Fibroblast of villous mesenchyme (primary cell): ENCODE data around the gene JAK1. TPM values are rescaled to one million over a fixed set of nuclear protein-coding genes. Genes with fewer than 3 reads are reported as not detected.

ENCODE experiments used
- DNase-seq: peaks from one replicate; pipeline ENCODE4 v3.0.0-alpha.2; 2010; ENCODE audit warnings: low read depth
- H3K4me3 ChIP-seq: 2 replicates; pipeline ENCODE4 v1.5.1; 2011; ENCODE audit warnings: low read depth, mild to moderate bottlenecking, low read length
- total RNA-seq: library from RNA; depleted of rRNA; stranded (reverse); fragments of >200 nt; gene quantifications from 2 replicates; pipeline ENCODE4 v1.2.3, GENCODE V29; 2012
- TF ChIP-seq, protein P1 (sequence below): IDR thresholded peaks from 2 replicates; pipeline ENCODE4 v1.5.1; 2012; ENCODE audit warnings: low read depth, mild to moderate bottlenecking, low read length; ENCODE audit not compliant: insufficient read depth

Gene JAK1
- total RNA-seq, 1 donor: 125 TPM

DNA sequence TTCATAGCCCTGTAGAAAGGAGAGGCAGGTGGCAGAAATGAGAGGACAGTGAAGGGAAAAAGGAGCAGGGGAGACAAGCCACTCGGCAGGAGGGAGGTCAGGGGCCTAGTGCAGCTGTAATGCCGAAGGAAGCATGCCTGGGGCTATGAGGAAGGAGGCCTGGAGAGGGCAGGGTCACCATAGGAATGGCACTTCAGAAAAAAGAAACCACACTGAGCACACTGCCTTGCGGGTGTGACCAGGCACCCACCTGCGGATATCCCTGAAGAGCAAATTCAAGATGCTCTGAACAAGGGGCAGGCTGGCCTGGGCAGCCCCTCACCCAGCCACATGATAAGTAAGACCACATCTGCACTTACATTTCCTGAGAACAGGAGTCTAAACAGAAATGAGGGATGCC lies 104.7 kb downstream of the JAK1 start:
- TF ChIP-seq, protein P1, sequence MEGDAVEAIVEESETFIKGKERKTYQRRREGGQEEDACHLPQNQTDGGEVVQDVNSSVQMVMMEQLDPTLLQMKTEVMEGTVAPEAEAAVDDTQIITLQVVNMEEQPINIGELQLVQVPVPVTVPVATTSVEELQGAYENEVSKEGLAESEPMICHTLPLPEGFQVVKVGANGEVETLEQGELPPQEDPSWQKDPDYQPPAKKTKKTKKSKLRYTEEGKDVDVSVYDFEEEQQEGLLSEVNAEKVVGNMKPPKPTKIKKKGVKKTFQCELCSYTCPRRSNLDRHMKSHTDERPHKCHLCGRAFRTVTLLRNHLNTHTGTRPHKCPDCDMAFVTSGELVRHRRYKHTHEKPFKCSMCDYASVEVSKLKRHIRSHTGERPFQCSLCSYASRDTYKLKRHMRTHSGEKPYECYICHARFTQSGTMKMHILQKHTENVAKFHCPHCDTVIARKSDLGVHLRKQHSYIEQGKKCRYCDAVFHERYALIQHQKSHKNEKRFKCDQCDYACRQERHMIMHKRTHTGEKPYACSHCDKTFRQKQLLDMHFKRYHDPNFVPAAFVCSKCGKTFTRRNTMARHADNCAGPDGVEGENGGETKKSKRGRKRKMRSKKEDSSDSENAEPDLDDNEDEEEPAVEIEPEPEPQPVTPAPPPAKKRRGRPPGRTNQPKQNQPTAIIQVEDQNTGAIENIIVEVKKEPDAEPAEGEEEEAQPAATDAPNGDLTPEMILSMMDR: peak; percentile 40
- peak; percentile 40 for DNase-seq
- H3K4me3 ChIP-seq: no peak overlapping the region

DNA sequence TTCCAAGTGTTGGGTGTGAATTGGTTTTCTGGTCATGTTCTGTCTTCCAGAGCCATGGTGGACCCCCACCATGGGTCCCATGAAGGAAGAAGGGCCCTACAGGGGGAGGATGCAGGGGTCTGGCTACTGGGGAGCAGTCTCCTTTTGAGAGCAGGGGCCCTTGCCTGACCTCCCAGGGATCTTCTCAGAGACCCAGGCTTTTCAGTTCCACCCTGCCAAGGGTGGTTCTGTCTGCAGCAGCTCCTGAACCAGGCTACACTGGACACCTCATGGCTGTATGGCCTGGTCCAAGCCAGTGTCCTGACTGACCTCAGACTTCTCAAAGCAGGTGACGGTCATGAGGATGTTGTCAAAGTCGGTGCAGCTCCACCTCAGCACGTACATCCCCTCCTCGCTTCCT lies 109.0 kb downstream of the JAK1 start:
- TF ChIP-seq, protein P1: no peak
- H3K4me3 ChIP-seq: no peak overlapping the region
- DNase-seq: no peak

DNA sequence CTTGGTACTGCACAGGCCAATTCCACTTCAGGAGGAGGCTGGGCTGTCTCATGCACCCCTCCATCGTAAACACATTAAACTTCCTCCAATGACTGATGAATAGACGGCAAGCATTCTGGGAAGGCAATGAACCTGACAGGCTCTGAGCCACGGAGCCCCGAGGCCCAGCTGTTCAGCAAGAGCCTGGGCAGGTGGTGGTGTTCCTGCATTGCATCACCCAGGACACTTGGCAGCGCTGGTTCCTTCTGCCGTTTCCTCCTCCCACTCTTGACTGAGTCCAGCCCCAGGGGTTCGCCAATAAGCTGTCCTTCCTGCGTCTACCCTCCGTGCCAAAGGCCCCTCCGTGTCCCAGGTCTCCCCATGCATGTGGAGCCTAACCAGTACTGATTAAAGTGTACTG lies 109.8 kb downstream of the JAK1 start:
- DNase-seq: peak; percentile 36
- TF ChIP-seq, protein P1: no peak
- no peak overlapping the region for H3K4me3 ChIP-seq

DNA sequence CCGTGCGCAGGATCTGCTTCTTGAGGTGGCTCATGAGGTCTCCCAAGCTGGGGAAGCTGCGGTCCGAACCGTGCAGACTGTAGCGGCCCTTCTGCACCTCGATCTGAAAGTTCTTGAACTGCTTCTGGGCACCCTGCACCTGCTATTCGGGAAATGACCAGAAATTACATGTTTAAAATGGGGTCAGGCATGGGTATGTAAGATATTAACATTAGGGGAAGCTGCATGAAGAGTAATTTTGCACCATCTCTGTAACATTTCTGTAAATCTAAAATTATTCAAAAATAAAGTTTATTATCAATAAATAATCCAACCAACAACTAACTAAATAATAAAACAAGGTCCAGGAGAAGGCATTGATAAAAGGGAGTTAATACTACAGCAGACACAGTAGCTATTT lies 110.8 kb downstream of the JAK1 start:
- DNase-seq: no peak
- H3K4me3 ChIP-seq: no peak overlapping the region
- TF ChIP-seq, protein P1: no peak

DNA sequence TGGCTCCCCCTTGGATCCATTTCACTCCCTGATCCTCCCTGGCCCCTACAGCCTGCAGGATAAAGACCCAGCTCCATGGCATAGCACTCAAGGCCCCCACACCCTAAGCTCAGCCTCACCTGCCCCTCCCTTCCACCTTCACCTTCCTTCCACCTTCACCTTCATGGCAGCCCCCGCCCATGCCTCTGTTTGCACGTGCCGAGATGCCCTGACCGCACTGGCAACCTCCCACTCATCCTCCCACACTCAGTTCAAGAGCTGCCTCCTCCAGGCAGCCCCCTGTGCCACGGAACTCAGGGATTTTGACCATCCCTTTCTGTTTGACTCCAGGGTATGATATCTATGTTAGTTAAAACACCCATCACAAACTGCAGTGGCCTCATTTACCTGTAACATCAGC lies 111.7 kb downstream of the JAK1 start:
- DNase-seq: no peak
- TF ChIP-seq, protein P1: no peak
- H3K4me3 ChIP-seq: no peak overlapping the region

DNA sequence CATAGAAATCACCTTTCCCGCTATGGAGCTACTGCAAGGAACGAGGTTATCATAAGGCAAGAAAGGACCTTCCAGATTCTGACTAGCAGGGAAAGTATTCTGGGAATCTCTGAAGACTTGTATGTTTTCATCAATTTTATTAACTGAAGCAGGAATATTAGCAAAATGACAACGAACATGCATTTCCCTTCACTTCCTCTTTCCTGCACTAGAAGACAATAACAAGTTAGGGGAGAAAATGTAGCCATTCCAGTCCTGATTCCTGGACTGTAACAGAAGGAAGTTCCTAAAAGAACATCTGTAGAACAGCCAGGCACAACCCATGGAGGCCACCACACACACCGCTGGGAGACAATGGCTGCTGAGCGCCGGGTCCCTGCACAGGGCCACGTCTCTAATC lies 114.7 kb downstream of the JAK1 start:
- TF ChIP-seq, protein P1: no peak
- DNase-seq: no peak
- H3K4me3 ChIP-seq: no peak overlapping the region

DNA sequence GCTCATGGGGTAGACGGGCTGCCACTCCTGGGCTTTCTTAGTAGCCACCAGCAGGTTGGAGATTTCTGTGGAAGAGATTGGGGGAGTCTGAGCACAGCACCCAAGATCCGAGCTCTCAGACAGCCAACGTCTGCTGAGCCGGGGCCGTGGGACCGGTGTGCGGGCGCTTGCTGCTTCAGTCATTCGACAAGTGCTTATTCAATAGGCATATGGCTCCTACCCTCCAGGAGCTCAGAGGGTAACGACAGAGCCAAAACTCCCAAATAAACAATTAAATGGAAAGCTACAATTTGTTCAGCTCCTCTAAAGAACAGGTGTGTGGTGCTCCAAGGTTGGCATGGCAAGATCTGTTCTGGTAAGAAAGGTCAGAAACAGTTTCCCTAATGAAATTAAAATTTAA lies 115.5 kb downstream of the JAK1 start:
- TF ChIP-seq, protein P1: no peak
- DNase-seq: no peak
- no peak overlapping the region for H3K4me3 ChIP-seq
